Tibial nerve (tissue), 3 donors: ENCODE measurements around the gene XYLT1.

Experiments used
- CTCF ChIP-seq, 5 experiments: fragments of 200-600 bp in 3 of 5; fragments of 450-650 bp in 2 of 5; sonication (generic) in 3 of 5; IDR thresholded peaks; one replicate each; pipeline ENCODE4 v1.5.1; 2016 to 2019; ENCODE audit warnings: antibody characterized with exemption in 5 of 5, mild to moderate bottlenecking in 3 of 5, moderate library complexity in 2 of 5
- POLR2A ChIP-seq, 2 donors: fragments of 450-650 bp; IDR thresholded peaks; one replicate each; pipeline ENCODE4 v1.6.1; 2017; ENCODE audit warnings: antibody characterized with exemption in 2 of 2, mild to moderate bottlenecking in 2 of 2, moderate library complexity in 2 of 2

- TF ChIP-seq POLR2A (IDR thresholded peaks at IDR 0.05): no peak
- TF ChIP-seq CTCF (IDR thresholded peaks at IDR 0.05): no peak
These were observed 111.9 kb downstream of the XYLT1 start for GRCh38 chr16:17358846-17359245.
